ENCODE data around the gene NOL7.

NOL7 gene

GRCh38 chr6:13614926-13615791 is at the start of gene NOL7:
TSS of gene NOL7 (plus strand) at chr6:13615335. CDS start at chr6:13615359, 24 bp downstream.
- peak; percentile 100 for DNase-seq

- no peak for DNase-seq
Observed at GRCh38 chr6:13565921-13566320, 49.2 kb upstream of the NOL7 start.

- no peak for DNase-seq
Observed at GRCh38 chr6:13566500-13566899, 48.6 kb upstream of the NOL7 start.

- no peak for DNase-seq
Observed at GRCh38 chr6:13568970-13569369, 46.2 kb upstream of the NOL7 start.

GRCh38 chr6:13572240-13572639 is 42.9 kb upstream of the NOL7 start:
- DNase-seq = no peak

DNA sequence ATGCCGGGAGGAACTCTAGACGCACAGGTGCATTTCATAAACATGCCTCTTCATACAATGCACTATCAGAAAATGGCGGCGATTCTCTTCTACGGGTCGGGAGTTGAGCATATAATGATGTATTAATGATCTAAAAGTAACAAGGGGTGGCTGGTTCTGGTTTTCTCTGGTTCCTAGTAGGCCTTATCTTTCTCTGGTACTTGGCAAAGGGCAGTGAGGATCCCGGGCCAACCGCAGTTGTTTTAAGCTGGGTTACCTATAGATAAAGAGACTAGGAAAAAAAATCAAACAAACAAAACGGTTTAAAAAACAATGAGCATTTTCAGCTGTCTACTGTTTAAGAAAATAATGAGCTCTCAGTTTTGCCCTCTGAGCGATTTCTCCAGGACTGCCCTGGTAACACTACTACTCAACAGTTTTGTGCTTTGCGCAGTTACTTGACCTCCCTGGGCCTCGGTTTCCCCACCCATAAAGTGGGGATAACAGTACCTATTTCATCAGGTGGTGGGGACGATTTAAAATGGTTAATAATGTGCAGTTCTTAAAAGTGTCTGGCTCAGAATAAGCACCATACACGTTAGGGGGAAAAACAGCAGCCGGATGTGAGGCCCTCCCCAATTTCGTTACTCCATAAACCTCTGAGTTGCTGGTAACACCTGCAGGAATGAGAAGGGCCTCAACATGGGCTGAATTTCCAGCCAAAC is 42.0 kb upstream of the NOL7 start:
- no peak for DNase-seq

GRCh38 chr6:13573669-13574110 is 41.4 kb upstream of the NOL7 start:
- DNase-seq = peak; percentile 74

DNA sequence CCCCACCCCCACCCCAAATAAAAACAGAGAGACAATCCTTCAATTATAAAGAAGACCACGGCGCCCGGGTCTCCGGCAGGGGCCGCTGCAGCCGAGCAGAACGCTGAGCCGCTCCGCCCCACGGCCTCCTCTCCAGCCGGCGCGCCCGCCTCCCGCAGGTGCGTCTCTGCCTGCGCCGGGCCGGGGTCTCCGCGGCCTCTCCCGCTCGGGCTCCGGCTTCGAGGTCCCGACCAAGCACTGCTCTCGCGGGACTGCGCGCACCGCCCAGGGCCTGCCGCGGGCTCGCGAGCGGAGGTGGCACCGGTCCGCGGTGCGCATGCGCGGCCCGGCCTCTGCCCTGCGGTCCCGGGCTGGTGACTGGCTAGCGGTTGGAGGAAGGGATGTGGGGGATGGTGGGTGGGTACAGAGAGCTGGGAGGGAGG is 41.0 kb upstream of the NOL7 start:
- DNase-seq = peak; percentile 97

DNA sequence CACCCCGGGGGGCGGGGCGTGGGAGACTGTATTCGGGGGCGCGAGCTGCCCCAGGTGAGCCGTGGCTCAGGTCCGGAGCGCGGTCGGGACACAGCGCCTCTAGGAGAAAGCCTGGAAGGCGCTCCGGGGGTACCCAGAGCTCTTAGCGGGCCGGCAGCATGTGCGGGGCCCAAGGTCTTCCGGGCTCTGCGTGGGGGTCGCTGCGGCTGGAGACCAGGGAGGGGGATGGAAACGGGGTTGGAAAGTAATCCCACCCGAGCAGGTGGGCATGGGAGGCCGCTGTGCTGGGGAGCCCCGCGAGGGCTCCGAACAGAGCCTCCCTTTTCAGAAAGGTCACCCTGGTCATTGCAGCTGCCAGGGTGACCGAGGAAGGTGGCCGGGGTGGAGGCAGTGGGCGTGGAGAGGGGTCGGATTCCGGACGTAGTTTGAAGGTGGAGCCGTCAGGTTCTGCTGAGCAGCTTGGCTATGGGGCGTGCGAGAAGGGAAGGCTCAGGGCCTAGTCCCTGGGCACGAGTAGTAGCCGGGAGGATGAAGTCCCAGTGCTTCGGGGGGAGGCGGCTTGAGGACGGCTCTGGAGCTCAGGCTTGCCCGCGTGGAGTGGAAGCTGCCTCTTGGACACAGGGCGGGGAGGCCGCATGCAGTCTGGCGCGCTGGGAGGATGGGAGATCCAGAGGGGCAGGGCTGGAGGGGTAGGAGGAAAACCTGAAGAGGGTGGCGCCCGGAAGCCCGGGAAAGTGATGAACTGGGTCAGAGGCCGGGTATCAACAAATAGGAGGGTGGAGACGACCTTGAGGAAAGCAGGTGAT is 40.4 kb upstream of the NOL7 start, which contains the start of gene SIRT5:
TSS of gene SIRT5 (plus strand) at position 31 of the 806 bp plus-strand sequence. CDS start 9,510 bp downstream, outside the sequence.
- peak; percentile 93 for DNase-seq

GRCh38 chr6:13575377-13575775 is 39.8 kb upstream of the NOL7 start:
- DNase-seq = no peak

DNA sequence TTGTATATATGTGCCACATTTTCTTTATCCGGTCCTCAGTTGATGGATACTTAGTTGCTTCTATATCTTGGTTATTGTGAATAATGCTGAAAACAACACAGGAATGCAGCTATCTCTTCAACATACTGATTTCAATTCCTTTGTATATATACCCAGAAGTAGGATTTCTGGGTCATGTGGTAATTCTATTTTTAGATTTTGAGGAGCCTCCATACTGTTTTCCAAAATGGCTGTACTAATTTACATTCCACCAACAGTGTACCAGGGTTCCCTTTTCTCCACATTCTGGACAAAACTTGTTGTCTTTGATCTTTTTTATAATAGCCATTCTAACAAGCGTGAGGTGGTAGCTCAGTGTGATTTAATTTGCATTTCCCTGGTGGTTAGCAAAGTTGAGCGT is 39.1 kb upstream of the NOL7 start:
- no peak for DNase-seq

- DNase-seq = no peak
Observed at GRCh38 chr6:13577926-13578325, 37.2 kb upstream of the NOL7 start.

- no peak for DNase-seq
Observed at GRCh38 chr6:13579911-13580310, 35.2 kb upstream of the NOL7 start.

DNA sequence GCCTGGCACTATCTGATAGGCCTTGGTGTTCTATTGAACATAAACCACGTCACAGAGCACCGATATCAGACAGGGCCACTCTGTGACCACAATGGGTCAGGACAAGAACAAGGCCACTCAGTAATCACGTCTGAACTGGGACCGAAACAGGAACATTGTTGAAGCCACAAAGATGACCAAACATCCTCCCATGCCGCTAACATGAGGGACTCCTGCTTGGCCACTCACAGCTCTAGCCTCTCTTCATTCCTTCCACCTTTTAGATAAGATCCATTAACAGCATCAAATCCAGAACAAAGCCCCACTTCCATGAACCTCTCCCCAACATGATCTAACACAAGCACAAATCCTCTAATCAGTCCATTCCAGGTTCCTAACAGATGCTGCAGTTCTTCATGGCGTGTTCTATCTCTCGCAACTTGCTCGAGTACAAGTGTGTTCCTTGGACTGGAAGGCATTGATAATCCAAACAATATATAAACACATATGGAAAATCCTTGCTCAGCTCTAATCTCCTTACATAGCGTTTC is 33.4 kb upstream of the NOL7 start:
- no peak for DNase-seq

GRCh38 chr6:13586603-13587542 is 28.3 kb upstream of the NOL7 start:
- no peak for DNase-seq

GRCh38 chr6:13589801-13590200 is 25.3 kb upstream of the NOL7 start:
- DNase-seq = no peak

DNA sequence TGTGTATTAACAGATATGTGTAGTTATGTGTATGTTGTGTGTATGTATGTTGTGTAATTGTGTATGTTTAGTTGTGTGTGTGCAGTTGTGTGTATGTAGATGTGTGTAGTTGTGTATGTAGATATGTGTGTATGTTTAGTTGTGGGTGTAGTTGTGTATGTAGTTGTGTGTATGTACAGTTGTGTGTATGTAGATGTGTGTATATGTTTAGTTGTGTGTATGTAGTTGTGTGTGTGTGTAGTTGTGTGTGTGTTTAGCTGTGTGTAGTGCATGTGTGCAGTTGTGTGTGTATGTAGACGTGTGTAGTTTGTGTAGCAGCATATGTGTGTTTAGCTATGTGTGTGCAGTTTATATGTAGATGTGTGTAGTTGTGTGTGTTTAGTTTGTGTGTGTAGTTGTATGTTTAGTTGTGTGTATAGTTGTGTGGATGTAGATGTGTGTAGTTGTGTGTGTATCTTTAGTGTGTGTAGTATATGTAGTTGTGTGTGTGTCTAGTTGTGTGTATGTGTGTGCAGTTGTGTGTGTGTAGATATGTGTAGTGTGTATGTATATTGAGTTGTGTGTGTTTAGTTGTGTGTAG is 24.5 kb upstream of the NOL7 start:
- no peak for DNase-seq

DNA sequence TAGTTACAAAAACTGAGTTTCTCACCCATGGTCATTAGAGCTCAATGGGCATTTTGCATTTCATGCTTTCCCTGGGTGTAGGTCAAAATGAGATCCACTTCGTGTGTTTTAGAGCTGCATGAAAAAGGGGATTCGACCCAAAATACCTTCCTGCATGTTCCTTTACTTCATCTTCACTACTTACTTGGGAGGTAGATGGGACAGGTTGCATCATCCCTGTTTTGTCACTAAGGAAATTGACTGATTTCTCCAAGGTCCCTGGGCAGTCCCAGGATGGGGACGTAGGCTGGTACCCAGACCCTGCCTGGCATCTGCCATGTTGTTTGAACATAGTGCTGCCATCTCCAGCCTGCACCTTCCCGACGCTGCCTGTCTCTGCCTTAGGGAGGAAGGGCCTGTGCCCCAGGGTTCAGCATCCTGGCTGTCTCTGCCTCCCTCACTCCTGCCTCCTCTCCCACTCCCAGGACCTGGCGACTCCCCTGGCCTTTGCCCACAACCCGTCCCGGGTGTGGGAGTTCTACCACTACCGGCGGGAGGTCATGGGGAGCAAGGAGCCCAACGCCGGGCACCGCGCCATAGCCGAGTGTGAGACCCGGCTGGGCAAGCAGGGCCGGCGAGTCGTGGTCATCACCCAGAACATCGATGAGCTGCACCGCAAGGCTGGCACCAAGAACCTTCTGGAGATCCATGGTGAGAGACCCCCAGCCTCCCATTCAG is 23.8 kb upstream of the NOL7 start:
- DNase-seq = no peak

DNA sequence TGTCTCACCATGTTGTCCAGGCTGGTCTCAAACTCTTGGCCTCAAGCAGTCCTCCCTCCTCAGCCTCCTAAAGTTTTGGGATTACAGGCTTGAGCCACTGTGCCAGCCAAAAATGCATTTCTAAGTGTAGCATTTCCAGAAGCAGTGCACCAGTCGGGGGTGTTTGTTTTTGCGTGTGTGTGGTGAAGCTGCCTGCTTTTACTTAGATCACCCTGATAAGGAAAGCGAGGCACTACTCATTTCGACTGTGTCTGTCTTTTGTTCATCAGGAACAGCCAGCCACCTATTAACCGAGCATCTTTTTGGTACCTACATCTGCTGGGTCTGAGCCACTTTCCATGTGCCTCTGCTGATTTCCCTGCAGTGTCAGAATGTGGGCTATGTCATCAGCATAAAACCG is 22.0 kb upstream of the NOL7 start:
- DNase-seq = no peak

DNA sequence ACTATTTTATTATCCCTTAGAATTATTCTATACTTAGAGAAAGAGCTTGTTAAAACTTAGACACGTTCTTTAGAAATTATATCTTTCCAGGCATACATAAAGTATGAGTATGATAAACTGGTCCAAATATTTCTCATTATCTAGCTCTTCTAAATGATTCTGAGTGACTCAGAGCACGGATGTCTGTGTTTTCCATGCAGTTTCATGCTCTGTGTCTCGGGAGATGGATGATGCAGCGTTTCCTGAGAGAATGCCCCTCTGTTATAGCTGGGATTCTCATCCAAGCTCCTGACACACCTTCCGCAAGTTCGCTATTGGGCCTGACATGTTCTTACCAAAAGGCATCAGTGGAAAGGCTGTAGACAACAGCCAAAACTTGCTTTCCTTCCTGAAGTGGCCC is 21.4 kb upstream of the NOL7 start:
- no peak for DNase-seq

DNA sequence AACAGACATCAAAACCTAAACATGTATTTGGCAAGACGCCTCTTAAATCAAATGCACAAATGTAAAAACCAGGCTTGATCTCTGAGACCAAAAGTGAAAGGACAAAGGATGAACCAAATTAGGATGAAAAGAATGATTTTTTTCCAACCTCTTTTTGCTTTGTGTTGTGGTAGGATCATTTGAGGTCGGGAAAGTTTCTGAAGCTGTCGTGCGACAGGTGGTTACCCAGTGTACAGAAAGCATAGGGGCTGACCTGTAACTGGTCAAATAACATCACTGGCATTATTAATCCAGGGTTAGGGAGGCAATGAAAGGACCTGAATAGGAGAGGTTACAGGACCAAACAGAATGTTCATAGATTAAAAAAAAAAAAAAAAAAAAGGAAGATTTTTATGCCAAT is 18.1 kb upstream of the NOL7 start:
- no peak for DNase-seq
